Measurements from ENCODE around the gene MOB3B.
A peak's percentile ranks its signal among the peaks of the same experiment; 100 is the strongest.

The MOB3B gene

GRCh38 chr9:27505744-27506161 is 23.9 kb downstream of the MOB3B start:
- no peak for TF ChIP-seq TAF1 (IDR thresholded peaks at IDR 0.05; ENCODE audit: borderline replicate concordance, insufficient read depth, low read length)
- TF ChIP-seq REST (IDR thresholded peaks at IDR 0.05; ENCODE audit: insufficient read depth in 1 of 2, low read depth in 2 of 2, low read length in 2 of 2), result no peak
- TF ChIP-seq FOXP2 (optimal IDR thresholded peaks at IDR 0.05; ENCODE audit: borderline replicate concordance, extremely low read depth, extremely low read length, insufficient read depth), result no peak
- TF ChIP-seq SIN3A (IDR thresholded peaks at IDR 0.05; ENCODE audit: borderline replicate concordance, insufficient read depth, low read length), result no peak
- TF ChIP-seq POLR2AphosphoS5 (IDR thresholded peaks at IDR 0.05; ENCODE audit: low read depth, low read length), result no peak

GRCh38 chr9:27504259-27504658 is 25.4 kb downstream of the MOB3B start:
- TF ChIP-seq FOXP2 (optimal IDR thresholded peaks at IDR 0.05; ENCODE audit: borderline replicate concordance, extremely low read depth, extremely low read length, insufficient read depth), result no peak

GRCh38 chr9:27503623-27504022 is 26.0 kb downstream of the MOB3B start:
- TF ChIP-seq REST (IDR thresholded peaks at IDR 0.05; ENCODE audit: insufficient read depth in 1 of 2, low read depth in 2 of 2, low read length in 2 of 2) (no peak), FOXP2 (optimal IDR thresholded peaks at IDR 0.05; ENCODE audit: borderline replicate concordance, extremely low read depth, extremely low read length, insufficient read depth) (no peak), POLR2AphosphoS5 (IDR thresholded peaks at IDR 0.05; ENCODE audit: low read depth, low read length) (no peak), SIN3A (IDR thresholded peaks at IDR 0.05; ENCODE audit: borderline replicate concordance, insufficient read depth, low read length) (no peak), TAF1 (IDR thresholded peaks at IDR 0.05; ENCODE audit: borderline replicate concordance, insufficient read depth, low read length) (no peak)

GRCh38 chr9:27499451-27499850 is 30.2 kb downstream of the MOB3B start:
- no peak for TF ChIP-seq POLR2AphosphoS5 (IDR thresholded peaks at IDR 0.05; ENCODE audit: low read depth, low read length)
- TF ChIP-seq TAF1 (IDR thresholded peaks at IDR 0.05; ENCODE audit: borderline replicate concordance, insufficient read depth, low read length), result peak; percentile 21; the same call in 1 of the 2 replicates
- no peak for TF ChIP-seq FOXP2 (optimal IDR thresholded peaks at IDR 0.05; ENCODE audit: borderline replicate concordance, extremely low read depth, extremely low read length, insufficient read depth)
- TF ChIP-seq SIN3A (IDR thresholded peaks at IDR 0.05; ENCODE audit: borderline replicate concordance, insufficient read depth, low read length), result no peak
- 0 out of 4 replicates have a peak, but pooled peaks of 1 of the 2 experiments have one; percentile 14 for TF ChIP-seq REST (IDR thresholded peaks at IDR 0.05; ENCODE audit: insufficient read depth in 1 of 2, low read depth in 2 of 2, low read length in 2 of 2)

- TF ChIP-seq REST (IDR thresholded peaks at IDR 0.05; ENCODE audit: insufficient read depth in 1 of 2, low read depth in 2 of 2, low read length in 2 of 2) (peak in 1 of 2 experiments; percentile 59; a peak in 1 of 4 replicates), SIN3A (IDR thresholded peaks at IDR 0.05; ENCODE audit: borderline replicate concordance, insufficient read depth, low read length) (no peak)
These were observed 31.7 kb downstream of the MOB3B start for GRCh38 chr9:27497883-27498417.

Measured in PFSK-1 (cell line).